Occipital lobe (tissue), 2 donors: ENCODE results near the gene IL18R1. TPM values are rescaled to one million over a fixed set of nuclear protein-coding genes. Genes with fewer than 3 reads are reported as not detected.

Source experiments
- DNase-seq: peaks from one replicate; lab custom pipeline; 2025; lab: John Stamatoyannopoulos, UW
- total RNA-seq: library from RNA; depleted of rRNA; stranded (reverse); fragments of >200 nt; gene quantifications from one replicate; pipeline ENCODE4 v1.2.3, GENCODE V29; 2014

IL18R1 gene
- total RNA-seq, 1 donor from 2014 or later = under 0.01 TPM

- no peak for DNase-seq
Measured at GRCh38 chr2:102387763-102388546, 32.4 kb downstream of the IL18R1 start.

DNA sequence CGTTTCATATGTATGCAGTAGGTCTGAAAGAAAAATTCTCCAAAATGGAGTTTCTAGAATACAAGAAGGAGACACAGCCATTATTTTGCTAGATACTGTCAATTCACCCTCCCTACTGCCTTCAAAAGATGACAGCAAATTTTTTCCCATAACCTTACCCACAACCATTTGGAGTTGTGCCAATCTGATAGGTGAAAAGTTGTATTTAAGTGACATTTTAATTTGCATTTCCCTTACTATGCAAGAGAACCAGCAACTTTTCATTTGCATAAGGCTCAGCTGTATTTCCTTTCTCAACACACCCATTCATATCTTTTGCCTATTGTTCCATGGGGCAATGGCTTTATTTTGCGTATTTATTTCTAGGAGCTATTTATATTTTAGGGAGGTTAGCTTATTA lies 36.0 kb downstream of the IL18R1 start:
- no peak for DNase-seq

GRCh38 chr2:102392096-102392495 lies 36.5 kb downstream of the IL18R1 start:
- DNase-seq = no peak

DNA sequence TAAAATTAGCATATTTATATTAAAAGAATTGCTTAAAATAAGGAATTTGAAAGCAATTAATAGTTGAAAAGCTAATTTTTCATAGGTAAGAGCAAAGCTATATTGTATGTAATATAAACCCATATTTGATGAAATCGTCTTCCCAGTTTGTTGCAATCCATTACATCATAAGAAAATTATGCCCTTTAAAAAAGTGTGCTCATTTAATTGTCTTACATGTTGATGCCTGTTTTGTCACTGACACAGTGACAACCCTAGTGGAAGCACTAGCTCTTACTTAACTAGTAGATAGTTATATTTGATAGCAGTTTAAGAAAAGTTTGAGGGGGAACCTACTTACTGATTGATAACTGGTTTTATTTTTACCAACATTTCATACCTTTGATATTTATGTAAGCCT lies 37.3 kb downstream of the IL18R1 start:
- no peak for DNase-seq

GRCh38 chr2:102396012-102396411 lies 40.4 kb downstream of the IL18R1 start:
- DNase-seq = no peak

DNA sequence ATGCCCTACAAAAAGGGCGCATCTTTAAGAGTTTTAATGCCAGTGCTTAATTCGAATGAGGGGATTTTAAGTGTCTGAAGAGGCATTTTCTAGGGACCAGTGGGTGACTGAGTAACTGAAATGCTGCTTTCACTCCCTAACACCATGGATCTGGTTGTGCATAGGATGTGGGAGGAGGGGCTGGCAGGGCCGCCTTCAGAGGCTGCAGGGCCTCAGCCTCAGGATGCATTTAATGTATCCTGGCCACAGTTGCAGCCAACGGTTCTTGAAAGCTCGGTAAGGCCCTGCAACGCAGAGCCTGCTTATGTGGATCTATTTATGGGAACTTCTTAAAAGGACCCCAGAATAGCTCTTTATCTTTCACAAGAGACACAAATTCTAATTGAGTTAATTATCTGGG lies 41.6 kb downstream of the IL18R1 start:
- DNase-seq = no peak

DNA sequence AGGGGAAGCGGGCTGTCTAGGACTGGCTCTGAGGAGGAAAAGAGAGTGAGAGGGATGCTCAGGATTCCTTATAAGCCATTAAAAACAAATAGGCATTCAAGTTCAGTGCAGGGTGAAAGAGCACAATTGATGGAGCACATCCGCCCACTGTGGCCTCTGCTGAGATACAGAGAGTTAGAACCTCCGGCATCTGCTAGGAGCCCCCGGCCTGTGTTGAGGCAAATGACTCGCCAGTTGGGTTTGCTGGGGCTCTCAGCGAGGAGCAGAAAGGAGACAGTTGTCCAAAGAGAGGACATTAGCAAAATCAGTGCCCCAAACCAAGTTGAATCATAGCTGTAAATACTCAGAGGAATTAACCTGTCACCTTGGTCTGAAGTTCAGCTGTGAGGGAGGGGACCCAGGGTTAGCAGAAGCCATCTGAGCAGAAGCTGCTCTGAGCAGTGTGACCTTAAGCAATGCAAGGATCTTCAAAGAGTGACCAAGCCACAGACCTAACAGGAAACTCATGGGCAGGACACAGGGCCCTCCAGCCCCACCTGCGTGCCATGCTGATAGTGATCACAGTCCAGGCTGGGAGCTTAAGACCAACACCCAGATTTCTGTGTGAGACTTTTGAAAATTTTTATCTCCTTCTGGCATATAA lies 44.0 kb downstream of the IL18R1 start:
- no peak for DNase-seq

DNA sequence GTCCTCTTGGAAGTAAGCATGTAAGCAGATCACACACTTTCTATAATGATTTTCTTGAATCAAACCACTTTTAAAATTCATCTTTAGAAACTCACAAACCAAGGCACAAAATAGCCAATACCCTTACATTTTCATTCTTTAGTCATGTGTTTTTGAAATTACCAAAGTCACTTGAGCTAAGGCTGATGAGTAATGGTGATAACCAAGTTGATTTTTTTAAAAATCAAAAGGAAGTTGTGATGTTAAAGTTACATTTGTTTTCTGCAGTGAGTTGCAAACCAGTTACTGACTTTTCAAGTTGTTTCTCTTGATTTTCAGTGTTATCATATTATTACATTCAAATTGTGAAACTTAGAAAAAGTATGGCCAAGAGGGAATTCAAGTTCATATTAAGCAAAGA lies 45.9 kb downstream of the IL18R1 start:
- no peak for DNase-seq

DNA sequence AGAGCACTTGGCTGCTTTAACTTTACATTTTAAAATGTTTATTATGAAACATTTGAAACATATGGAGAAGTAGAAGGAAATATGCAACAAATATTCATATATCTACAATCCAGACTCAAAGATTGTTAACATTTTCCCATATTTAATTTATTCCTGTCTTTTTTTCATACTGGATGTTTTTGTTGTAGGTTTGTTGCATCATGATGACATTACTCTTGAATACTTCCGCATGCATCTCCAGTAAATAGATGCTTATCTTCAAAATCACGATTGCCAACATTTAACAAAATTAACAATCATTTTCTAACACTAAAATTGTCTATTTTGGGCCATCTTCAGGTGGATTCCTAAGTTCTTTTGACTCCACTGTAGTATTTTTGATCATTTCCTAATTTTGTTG lies 46.3 kb downstream of the IL18R1 start:
- no peak for DNase-seq

GRCh38 chr2:102410952-102411351 lies 55.4 kb downstream of the IL18R1 start:
- no peak for DNase-seq

- no peak for DNase-seq
Measured at GRCh38 chr2:102412199-102412598, 56.6 kb downstream of the IL18R1 start.

GRCh38 chr2:102417946-102418345 lies 62.4 kb downstream of the IL18R1 start:
- no peak for DNase-seq

- no peak for DNase-seq
Measured at GRCh38 chr2:102418421-102418961, 62.9 kb downstream of the IL18R1 start.

DNA sequence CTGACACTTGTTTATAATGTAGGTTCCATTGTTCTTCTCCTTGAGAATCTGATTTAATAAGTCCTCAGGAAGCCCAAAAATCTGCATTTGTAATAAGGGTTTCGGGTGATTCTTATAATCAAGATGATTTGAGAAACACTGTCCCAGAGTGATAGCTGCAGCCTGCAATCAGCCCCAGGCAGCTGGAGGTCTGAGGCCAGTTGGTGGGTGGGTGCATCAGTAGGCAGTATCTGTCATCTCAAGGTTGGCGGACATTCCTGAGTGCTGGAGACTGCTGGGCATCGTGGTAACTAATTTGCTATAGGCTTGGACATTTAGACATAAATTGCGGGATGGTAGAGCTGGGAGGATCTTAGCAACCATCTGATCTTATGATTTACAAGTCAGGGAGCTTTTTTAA lies 64.7 kb downstream of the IL18R1 start:
- DNase-seq = no peak

DNA sequence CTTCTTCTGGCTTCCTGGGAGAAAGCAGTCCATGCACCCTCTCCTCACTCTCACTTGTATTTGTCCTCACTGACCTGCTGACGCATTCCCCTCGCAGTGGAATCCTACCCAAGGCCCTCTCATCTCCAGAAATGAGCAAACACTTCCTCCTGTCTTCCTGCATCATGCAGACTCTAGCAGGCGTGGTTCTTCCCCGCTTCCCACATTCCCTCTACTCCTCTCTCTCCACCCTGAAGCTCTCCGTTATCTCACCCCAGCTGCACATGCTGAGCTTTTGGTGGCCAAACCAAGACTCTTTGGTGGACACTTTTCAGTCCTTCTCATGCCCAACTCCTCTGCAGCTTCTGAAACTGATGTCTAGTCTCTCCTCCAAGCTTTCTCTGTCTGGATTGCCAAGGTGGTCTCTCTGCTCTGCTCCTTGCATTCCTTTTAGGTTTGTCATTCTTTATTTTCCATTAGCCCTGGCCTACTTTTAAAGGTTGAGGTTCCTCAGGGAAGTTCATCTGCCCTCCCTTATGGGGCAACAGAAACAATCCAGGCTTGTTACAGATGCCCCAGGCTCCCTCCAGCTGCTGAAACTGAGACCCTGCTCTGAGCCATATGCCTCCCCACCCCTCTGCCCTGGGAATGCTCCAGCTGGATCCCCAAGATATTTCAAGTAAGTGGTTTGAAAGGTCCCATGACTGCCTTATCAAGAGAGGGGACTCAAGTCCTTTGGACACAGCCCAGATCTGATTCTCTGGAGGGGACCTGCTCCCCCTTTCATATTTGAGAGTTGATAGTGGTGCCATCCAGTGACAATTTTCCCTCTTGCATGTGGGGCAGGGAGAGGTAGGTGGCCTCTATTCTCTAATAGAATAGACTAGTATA lies 66.5 kb downstream of the IL18R1 start:
- DNase-seq = no peak

GRCh38 chr2:102422910-102423309 lies 67.3 kb downstream of the IL18R1 start, which contains the start of gene IL18RAP:
Gene IL18RAP (plus strand): TSS chr2:102423160. CDS start chr2:102423278, 118 bp downstream.
- no peak for DNase-seq

DNA sequence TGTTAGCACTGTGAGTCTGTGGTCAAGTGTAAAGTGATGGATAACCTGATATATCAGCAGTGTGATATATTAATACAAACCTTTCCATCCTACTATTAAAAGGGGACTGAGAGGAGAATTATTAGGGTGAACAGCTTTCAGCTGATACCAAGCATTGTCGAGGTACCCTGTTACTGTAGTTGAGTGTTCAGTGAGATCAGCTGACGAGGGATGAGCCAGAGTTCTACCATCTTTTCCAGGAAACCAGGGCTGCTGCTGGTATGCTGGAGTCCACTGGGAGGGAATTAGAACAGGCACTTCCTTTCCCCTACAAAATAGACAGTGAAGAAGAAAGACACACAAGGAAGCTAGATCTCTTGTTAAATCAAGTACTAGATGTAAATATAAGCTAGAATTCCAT lies 67.8 kb downstream of the IL18R1 start:
- DNase-seq = no peak

DNA sequence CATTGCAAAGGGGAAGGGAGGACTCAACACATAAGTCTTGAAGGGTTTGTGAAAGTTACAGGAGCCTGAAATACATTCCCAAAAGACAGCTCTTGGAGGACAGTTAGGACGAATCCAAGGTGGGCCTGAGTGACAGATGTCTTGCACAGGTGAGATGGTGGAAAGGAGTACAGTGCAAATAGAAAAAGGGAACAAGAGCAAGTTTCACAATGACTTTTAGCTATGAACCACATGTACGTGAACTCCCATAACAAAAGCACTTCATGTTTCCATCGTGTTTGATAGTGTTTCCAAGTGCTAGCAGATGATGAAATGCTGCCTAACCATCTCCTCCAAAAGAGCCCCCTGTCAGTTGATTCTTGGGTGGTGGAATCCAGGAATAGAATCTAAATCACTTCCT lies 69.2 kb downstream of the IL18R1 start:
- no peak for DNase-seq

GRCh38 chr2:102425441-102426132 lies 70.0 kb downstream of the IL18R1 start:
- DNase-seq = no peak

DNA sequence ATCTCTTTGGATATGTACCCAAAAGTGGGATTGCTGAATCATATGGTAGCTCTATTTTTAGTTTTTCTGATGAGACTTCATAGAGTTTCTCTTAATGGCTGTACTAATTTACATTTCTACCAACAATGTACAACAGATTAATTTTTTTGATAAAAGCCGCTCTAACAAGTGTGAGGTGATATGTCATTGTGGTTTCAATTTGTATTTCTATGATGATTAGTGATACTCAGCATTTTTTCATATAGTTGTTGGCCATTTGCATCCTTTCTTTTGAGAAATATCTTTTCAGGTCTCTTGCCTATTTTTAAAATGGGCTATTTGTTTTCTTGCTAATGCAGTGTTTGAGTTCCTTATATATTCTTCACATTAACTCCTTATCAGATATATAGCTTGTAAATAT lies 71.7 kb downstream of the IL18R1 start:
- DNase-seq = no peak

DNA sequence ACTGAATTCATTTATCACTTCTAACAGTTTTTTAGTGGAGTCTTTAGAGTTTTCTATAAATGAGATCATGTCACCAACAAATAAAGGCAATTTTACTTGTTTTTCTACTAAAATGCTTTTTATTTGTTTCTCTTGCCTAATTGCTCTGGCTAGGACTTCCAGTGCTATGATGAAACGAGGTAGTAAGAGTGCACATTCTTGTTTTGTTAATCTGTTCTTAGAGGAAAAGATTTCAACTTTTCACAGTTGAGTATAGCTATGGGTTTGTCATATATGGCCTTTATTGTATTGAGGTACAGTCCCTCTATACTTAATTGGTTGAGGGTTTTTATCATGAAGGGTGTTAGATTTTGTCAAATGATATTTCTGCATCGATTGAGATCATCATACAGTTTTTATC lies 73.0 kb downstream of the IL18R1 start:
- no peak for DNase-seq
